Measurements from ENCODE around the gene RC3H1.
"Not testable (repeated sequence)": the region's sequence is repeated elsewhere in the genome, so short reads cannot be mapped to it uniquely, and the experiment has no call there.

RC3H1 gene

DNA sequence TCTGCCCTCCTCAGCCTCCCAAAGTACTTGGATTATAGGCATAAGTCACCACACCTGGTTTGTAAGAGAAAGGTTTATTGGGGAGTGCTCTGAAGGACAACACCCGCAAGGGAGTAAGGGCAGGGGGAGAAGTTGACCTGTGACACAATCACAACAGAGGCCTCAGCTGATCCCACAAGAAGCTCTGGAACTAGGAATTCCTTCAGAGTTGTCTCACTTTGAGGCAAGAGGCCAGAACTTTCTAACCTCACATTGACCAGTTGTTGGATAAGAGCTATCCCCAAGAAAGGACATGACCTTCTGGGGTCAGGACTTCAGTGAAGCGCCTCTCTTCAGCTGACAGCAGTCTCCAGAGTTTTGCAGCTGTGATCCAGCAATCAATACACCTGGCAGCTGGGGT is 27.4 kb upstream of the RC3H1 start:
- Histone ChIP-seq H3K27me3 (ENCODE audit: control insufficient read depth, insufficient read depth, low read length) (no peaks in the 10 kb centered on the region), H3K9ac (ENCODE audit: low read depth, low read length) (no peak overlapping the region), H3K4me1 (ENCODE audit: control insufficient read depth, insufficient read depth, low read length) (no peaks in the 10 kb centered on the region), H3K36me3 (ENCODE audit: insufficient read depth, low read length) (no peaks in the 10 kb centered on the region), H3K4me2 (ENCODE audit: low read length) (no peak overlapping the region), H3K4me3 (ENCODE audit: low read length) (no peak overlapping the region), H3K9me3 (replicated peaks; ENCODE audit: low read length) (no peaks in the 10 kb centered on the region)

DNA sequence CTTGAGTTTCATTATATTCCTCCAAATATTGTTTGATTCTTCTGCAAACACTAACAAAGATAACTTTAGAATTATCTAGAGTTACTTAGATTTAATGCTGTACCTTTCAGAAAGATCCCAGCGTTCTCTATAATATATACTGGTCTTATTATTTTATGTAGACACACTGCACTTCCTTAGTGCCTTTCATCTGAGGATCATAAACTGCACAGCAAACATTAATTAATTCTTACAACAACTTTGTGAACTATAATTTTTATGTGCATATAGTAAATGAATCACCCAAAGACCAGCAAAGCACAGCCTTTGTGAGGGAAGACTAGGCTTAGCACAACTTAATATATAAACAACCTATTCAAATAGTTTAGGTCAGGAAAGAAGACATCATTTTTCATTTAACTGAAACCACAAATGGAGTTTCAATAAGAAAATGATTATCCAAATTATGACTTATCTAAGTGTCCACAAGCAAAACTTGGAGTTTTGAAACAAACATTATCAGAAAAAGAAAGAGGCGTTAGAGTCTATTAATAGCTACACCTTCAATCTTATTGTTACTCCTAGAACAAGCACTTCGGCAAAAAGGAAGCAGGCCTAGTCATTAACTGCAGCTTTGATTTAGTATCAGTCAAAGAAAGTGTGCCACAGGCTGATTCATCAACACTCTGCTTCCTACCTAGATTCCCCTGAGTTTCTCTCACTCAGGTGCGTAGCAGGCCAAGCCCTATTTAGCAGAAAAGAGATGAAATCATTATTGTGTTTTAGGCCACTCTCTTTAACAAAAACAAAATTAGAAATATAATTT is 22.5 kb upstream of the RC3H1 start:
- Histone ChIP-seq H3K4me2 (ENCODE audit: low read length) (no peak overlapping the region), H3K9me3 (replicated peaks; ENCODE audit: low read length) (no peaks in the 10 kb centered on the region), H3K4me1 (ENCODE audit: control insufficient read depth, insufficient read depth, low read length) (peaks cover 12% of the 10 kb centered on the region), H3K4me3 (ENCODE audit: low read length) (no peak overlapping the region), H3K9ac (ENCODE audit: low read depth, low read length) (no peak overlapping the region), H3K36me3 (ENCODE audit: insufficient read depth, low read length) (no peaks in the 10 kb centered on the region), H3K27me3 (ENCODE audit: control insufficient read depth, insufficient read depth, low read length) (no peaks in the 10 kb centered on the region)

DNA sequence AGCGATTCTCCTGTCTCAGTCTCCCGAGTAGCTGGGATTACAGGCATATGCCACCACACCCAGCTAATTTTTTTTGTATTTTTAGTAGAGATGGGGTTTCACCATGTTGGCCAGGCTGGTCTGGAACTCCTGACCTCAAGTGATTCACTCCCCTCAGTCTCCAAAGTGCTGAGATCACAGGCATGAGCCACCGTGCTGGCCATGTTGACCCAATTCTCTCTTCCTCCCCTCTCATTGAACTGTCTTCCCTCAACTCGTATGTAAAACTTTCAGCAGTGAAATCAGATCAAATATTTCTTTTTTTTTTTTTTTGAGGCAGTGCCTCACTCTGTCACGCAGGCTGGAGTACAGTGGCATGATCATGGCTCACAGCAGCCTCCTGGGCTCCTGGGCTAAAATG is 20.4 kb upstream of the RC3H1 start:
- H3K9ac ChIP-seq (ENCODE audit: low read depth, low read length); H3K27me3 ChIP-seq (ENCODE audit: control insufficient read depth, insufficient read depth, low read length); H3K36me3 ChIP-seq (ENCODE audit: insufficient read depth, low read length); H3K9me3 ChIP-seq (replicated peaks; ENCODE audit: low read length); H3K4me3 ChIP-seq (ENCODE audit: low read length); H3K4me2 ChIP-seq (ENCODE audit: low read length): not testable (repeated sequence)
- peaks cover 17% of the 10 kb centered on the region for H3K4me1 ChIP-seq (ENCODE audit: control insufficient read depth, insufficient read depth, low read length)

DNA sequence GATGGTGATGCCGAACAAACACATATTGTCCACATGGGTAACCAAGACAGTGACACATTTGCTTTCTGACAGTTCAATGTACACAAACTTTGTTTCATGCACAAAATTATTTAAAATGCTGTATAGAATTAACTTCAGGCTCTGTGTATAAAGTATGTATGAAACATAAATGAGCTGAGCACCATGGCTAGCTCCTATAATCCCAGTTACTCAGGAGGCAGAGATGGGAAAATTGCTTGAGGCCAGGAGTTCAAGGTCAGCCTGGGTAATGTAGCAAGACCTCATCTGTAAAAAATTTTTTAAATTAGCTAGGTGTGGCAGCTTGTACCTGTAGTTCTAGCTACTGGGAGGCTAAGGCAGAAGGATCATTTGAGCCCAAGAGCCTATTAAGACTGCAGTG is 19.2 kb upstream of the RC3H1 start:
- Histone ChIP-seq H3K4me2 (ENCODE audit: low read length) (no peak overlapping the region), H3K9ac (ENCODE audit: low read depth, low read length) (no peak overlapping the region), H3K4me3 (ENCODE audit: low read length) (no peak overlapping the region), H3K27me3 (ENCODE audit: control insufficient read depth, insufficient read depth, low read length) (no peaks in the 10 kb centered on the region), H3K9me3 (replicated peaks; ENCODE audit: low read length) (no peaks in the 10 kb centered on the region), H3K4me1 (ENCODE audit: control insufficient read depth, insufficient read depth, low read length) (peaks cover 17% of the 10 kb centered on the region), H3K36me3 (ENCODE audit: insufficient read depth, low read length) (no peaks in the 10 kb centered on the region)

DNA sequence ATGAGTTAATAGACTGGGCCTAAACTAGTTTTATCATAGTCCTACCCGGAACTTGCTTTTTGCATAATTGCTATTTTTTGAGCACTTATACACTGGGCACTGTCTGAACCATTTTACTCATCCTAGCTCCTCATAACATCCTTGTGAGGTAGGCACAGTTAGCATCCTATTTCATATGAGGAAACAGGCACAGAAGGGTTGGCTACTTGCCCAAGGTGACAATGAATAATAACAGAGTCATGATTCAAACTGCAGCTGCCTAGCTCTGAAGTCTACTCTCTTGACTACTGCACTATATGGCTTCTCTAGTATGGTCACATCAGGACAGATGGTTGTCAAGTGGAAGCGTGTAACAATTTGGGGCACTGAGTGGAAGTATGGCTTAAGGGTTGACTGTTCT is 18.2 kb upstream of the RC3H1 start:
- H3K36me3 ChIP-seq (ENCODE audit: insufficient read depth, low read length) = no peaks in the 10 kb centered on the region
- H3K9ac ChIP-seq (ENCODE audit: low read depth, low read length) = no peak overlapping the region
- H3K9me3 ChIP-seq (replicated peaks; ENCODE audit: low read length) = no peaks in the 10 kb centered on the region
- H3K27me3 ChIP-seq (ENCODE audit: control insufficient read depth, insufficient read depth, low read length) = no peaks in the 10 kb centered on the region
- no peak overlapping the region for H3K4me2 ChIP-seq (ENCODE audit: low read length)
- H3K4me3 ChIP-seq (ENCODE audit: low read length) = no peak overlapping the region
- peaks cover 17% of the 10 kb centered on the region for H3K4me1 ChIP-seq (ENCODE audit: control insufficient read depth, insufficient read depth, low read length)

DNA sequence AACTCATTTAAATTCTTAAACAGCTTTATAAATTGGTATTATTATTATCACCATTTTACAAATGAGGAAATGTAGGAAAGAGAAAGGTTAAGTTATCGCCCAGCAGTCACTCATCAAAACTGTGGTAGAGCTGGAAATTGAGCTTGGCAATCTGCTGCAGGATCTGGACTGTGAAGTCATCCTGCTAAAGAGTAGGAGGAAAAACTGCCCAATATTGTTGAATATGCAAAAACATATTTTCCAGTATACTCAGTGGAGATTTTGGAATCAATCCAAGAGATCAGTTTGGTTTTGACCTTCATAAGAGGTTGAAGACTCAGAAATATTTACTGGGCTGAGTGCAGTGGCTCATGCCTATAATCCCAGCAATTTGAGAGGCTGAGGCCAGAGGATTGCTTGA is 16.9 kb upstream of the RC3H1 start:
- H3K9me3 ChIP-seq (replicated peaks; ENCODE audit: low read length) = no peaks in the 10 kb centered on the region
- H3K9ac ChIP-seq (ENCODE audit: low read depth, low read length) = no peak overlapping the region
- H3K27me3 ChIP-seq (ENCODE audit: control insufficient read depth, insufficient read depth, low read length) = no peaks in the 10 kb centered on the region
- H3K4me2 ChIP-seq (ENCODE audit: low read length) = no peak overlapping the region
- H3K4me3 ChIP-seq (ENCODE audit: low read length) = no peak overlapping the region
- H3K4me1 ChIP-seq (ENCODE audit: control insufficient read depth, insufficient read depth, low read length) = peaks cover 17% of the 10 kb centered on the region
- no peaks in the 10 kb centered on the region for H3K36me3 ChIP-seq (ENCODE audit: insufficient read depth, low read length)

DNA sequence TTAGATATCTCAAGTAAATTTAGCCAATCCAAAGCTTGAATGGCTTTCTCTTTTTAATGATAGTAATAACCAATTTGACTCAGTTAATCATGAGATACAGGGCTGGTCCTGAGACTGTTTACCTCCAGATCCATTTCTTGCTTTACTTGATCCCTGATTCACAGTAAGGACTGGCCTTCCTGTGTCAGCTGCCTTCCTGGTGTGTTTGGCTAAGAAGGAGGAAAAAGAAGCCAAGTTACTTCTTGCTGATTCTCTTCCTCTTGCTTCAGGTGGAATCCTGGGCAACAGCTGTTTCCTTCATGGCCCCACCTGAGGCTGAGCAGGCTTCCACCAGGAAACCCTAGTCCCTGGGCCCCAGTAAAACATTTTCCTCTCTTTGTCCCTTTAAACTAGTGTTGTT is 14.6 kb upstream of the RC3H1 start:
- Histone ChIP-seq H3K4me1 (ENCODE audit: control insufficient read depth, insufficient read depth, low read length) (peaks cover 17% of the 10 kb centered on the region), H3K9me3 (replicated peaks; ENCODE audit: low read length) (no peaks in the 10 kb centered on the region), H3K9ac (ENCODE audit: low read depth, low read length) (no peak overlapping the region), H3K27me3 (ENCODE audit: control insufficient read depth, insufficient read depth, low read length) (no peaks in the 10 kb centered on the region), H3K4me3 (ENCODE audit: low read length) (no peak overlapping the region), H3K36me3 (ENCODE audit: insufficient read depth, low read length) (no peaks in the 10 kb centered on the region), H3K4me2 (ENCODE audit: low read length) (no peak overlapping the region)

DNA sequence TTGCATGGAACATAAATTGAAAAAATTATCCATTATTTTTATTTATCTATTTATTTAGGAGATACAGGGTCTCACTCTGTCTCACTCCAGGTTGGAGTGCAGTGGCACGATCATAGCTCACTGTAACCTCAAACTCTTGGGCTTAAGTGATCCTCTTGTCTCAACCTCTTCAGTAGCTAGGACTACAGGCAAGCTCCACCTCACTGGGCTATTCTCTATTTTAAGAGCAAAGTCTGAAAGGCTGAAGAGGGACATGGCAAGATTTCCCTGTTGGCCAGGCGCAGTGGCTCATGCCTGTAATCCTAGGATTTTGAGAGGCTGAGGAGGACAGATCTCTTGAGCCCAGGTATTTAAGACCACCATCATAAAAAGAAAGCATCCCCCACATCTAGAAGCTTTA is 14.0 kb upstream of the RC3H1 start:
- Histone ChIP-seq H3K9ac (ENCODE audit: low read depth, low read length) (no peak overlapping the region), H3K9me3 (replicated peaks; ENCODE audit: low read length) (no peaks in the 10 kb centered on the region), H3K36me3 (ENCODE audit: insufficient read depth, low read length) (no peaks in the 10 kb centered on the region), H3K27me3 (ENCODE audit: control insufficient read depth, insufficient read depth, low read length) (no peaks in the 10 kb centered on the region), H3K4me1 (ENCODE audit: control insufficient read depth, insufficient read depth, low read length) (peaks cover 17% of the 10 kb centered on the region), H3K4me3 (ENCODE audit: low read length) (no peak overlapping the region), H3K4me2 (ENCODE audit: low read length) (no peak overlapping the region)

DNA sequence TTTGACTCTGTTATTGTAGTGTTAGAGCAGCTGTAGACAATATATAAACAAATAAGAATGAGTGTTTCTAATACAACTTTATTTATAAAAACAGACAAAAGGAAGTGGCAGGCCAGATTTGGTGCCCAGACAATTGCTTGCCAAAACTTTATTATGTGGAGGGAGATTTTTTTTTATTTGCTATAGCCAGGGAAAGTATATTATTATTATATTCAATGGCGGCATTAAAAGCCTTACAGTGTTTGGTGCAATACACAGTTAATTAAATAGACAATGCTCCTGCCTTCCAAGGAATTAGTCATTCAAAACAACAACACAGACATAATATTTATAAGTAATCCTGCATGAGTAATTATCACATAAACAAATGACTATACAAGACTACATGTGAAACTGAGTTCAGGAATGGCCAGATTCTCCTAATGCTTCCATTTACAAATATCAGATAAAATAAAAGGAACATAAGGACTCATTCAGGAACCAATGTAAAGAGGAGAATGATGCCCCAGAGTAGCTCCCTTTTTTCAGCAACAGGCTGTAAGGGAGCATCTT is 10.6 kb upstream of the RC3H1 start:
- Histone ChIP-seq H3K4me1 (ENCODE audit: control insufficient read depth, insufficient read depth, low read length) (no peaks in the 10 kb centered on the region), H3K4me2 (ENCODE audit: low read length) (no peak overlapping the region), H3K36me3 (ENCODE audit: insufficient read depth, low read length) (no peaks in the 10 kb centered on the region), H3K27me3 (ENCODE audit: control insufficient read depth, insufficient read depth, low read length) (no peaks in the 10 kb centered on the region), H3K9ac (ENCODE audit: low read depth, low read length) (no peak overlapping the region), H3K4me3 (ENCODE audit: low read length) (no peak overlapping the region), H3K9me3 (replicated peaks; ENCODE audit: low read length) (no peaks in the 10 kb centered on the region)

DNA sequence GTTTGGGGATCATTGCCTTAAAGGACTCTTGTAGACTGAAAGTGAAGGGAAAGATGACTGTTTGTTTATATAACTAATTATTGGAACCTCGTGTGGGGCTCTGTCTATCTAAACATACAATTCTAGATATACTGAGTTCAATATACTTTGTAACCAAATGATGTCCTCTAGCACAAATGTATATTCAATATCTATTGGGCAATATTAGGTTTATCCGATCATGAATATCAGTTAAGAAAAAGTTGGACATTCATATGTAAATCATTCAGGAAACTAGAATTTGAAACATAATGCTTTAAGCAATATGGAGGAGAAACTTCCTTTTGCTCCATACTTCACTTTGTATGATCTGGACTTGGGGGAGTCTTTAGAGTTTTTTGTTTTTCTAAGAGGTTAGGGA is 8.9 kb upstream of the RC3H1 start:
- no peaks in the 10 kb centered on the region for H3K4me1 ChIP-seq (ENCODE audit: control insufficient read depth, insufficient read depth, low read length)
- H3K4me2 ChIP-seq (ENCODE audit: low read length) = no peak overlapping the region
- no peak overlapping the region for H3K4me3 ChIP-seq (ENCODE audit: low read length)
- H3K9me3 ChIP-seq (replicated peaks; ENCODE audit: low read length) = no peaks in the 10 kb centered on the region
- no peaks in the 10 kb centered on the region for H3K36me3 ChIP-seq (ENCODE audit: insufficient read depth, low read length)
- no peak overlapping the region for H3K9ac ChIP-seq (ENCODE audit: low read depth, low read length)
- no peaks in the 10 kb centered on the region for H3K27me3 ChIP-seq (ENCODE audit: control insufficient read depth, insufficient read depth, low read length)

DNA sequence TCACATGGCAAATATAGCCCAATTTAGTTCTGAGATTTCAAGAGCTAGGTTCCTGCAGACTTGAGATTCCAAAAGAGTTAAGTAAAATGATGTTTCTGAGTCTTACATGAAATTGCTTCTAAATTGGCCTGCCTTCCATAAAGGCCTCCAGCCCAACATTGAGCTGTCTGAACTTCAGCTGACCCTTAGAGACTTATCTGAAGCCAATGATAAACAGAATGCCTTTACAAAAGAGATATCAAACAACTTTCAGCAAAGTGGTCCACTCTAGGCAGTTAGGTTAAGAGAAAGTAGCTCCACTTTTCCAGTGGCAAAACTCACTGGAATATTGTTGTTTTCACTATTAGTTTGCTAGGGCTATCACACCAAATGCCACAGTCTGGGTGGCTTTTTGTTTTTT is 6.3 kb upstream of the RC3H1 start:
- Histone ChIP-seq H3K27me3 (ENCODE audit: control insufficient read depth, insufficient read depth, low read length) (no peaks in the 10 kb centered on the region), H3K36me3 (ENCODE audit: insufficient read depth, low read length) (no peaks in the 10 kb centered on the region), H3K4me1 (ENCODE audit: control insufficient read depth, insufficient read depth, low read length) (peaks cover under 1% of the 10 kb centered on the region), H3K9me3 (replicated peaks; ENCODE audit: low read length) (no peaks in the 10 kb centered on the region), H3K4me3 (ENCODE audit: low read length) (no peak overlapping the region), H3K9ac (ENCODE audit: low read depth, low read length) (no peak overlapping the region), H3K4me2 (ENCODE audit: low read length) (no peak overlapping the region)

DNA sequence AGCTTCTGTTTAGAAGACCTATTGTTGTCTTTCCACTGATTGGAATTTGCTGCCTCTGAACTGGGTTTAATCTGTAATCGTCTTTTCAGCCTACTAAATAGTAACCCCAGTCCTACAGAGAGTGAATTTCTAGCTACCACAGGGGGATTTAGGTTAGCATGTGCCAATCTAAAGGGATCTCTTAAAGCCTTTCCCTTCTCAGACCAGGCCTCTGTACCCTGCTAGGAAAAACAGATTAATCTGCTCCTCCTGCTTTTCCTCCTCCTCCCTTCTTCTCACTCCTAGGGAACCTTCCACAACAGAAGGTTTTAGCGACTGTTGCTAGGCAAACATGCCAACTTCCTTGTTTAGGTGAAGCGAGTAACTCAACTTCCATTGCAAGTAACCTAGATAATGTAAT is 1.3 kb upstream of the RC3H1 start:
- Histone ChIP-seq H3K4me2 (ENCODE audit: low read length) (no peak overlapping the region), H3K27me3 (ENCODE audit: control insufficient read depth, insufficient read depth, low read length) (no peaks in the 10 kb centered on the region), H3K9me3 (replicated peaks; ENCODE audit: low read length) (no peaks in the 10 kb centered on the region), H3K4me1 (ENCODE audit: control insufficient read depth, insufficient read depth, low read length) (peaks cover 29% of the 10 kb centered on the region), H3K9ac (ENCODE audit: low read depth, low read length) (peak overlapping the region; percentile 93), H3K4me3 (ENCODE audit: low read length) (no peak overlapping the region), H3K36me3 (ENCODE audit: insufficient read depth, low read length) (no peaks in the 10 kb centered on the region)

Data from skeletal muscle satellite cell (primary cell).